Cardiac muscle cell (in vitro differentiated cells and primary cell): Measurements from ENCODE around the gene PPP1R12B. TPM values are rescaled to one million over a fixed set of nuclear protein-coding genes. Genes with fewer than 3 reads are reported as not detected.
"Not testable (repeated sequence)": the region's sequence is repeated elsewhere in the genome, so short reads cannot be mapped to it uniquely, and the experiment has no call there.

Source experiments
- DNase-seq, 2 donors: peaks; one replicate each; pipeline versions ENCODE4 v3.0.0 to v3.0.0-alpha.2; 2010 to 2017; ENCODE audit warnings: low read depth in 1 of 2, low spot score in 1 of 2
- H3K27ac ChIP-seq: fragments of 200-600 bp; sonication (generic); 2 replicates; pipeline ENCODE4 v1.5.1; 2016
- H3K27me3 ChIP-seq: fragments of 200-600 bp; sonication (generic); 2 replicates; pipeline ENCODE4 v1.6.0; 2016; ENCODE audit warnings: control low read depth
- H3K36me3 ChIP-seq: fragments of 200-600 bp; sonication (generic); 2 replicates; pipeline ENCODE4 v1.5.1; 2016; ENCODE audit warnings: control low read depth
- H3K4me1 ChIP-seq: fragments of 200-600 bp; sonication (generic); 2 replicates; pipeline ENCODE4 v1.8.1; 2017; ENCODE audit warnings: low read depth, mild to moderate bottlenecking, mixed run types
- H3K4me3 ChIP-seq: fragments of 200-600 bp; sonication (generic); 2 replicates; pipeline ENCODE4 v1.5.1; 2016; ENCODE audit warnings: mild to moderate bottlenecking
- H3K9me3 ChIP-seq: fragments of 200-600 bp; sonication (generic); 2 replicates; pipeline ENCODE4 v1.5.1; 2017; ENCODE audit warnings: low read depth, mild to moderate bottlenecking, control low read depth
- polyA plus RNA-seq: library from polyadenylated mRNA; unstranded; fragments of >200 nt; fragmentation: Nextera tagmentation; extraction: Ambion mirVana; gene quantifications from 2 replicates; pipeline ENCODE4 v1.2.1, GENCODE V29; 2016
- total RNA-seq: library from RNA; depleted of rRNA; stranded (reverse); fragments of >200 nt; gene quantifications from 2 replicates; pipeline ENCODE4 v1.2.3, GENCODE V29; 2016
- TF ChIP-seq, protein P1 (sequence below): IDR thresholded peaks from 2 replicates; pipeline ENCODE4 v1.5.1; 2012; ENCODE audit warnings: low read depth, mild to moderate bottlenecking, low read length

PPP1R12B gene
- total and polyA plus RNA-seq, 2 experiments from 2014 or later = 109 to 340 TPM

- H3K36me3 ChIP-seq = no peaks in the 10 kb centered on the region
- H3K4me3 ChIP-seq = no peak overlapping the region
- H3K27ac ChIP-seq = no peak overlapping the region
- TF ChIP-seq, protein P1, sequence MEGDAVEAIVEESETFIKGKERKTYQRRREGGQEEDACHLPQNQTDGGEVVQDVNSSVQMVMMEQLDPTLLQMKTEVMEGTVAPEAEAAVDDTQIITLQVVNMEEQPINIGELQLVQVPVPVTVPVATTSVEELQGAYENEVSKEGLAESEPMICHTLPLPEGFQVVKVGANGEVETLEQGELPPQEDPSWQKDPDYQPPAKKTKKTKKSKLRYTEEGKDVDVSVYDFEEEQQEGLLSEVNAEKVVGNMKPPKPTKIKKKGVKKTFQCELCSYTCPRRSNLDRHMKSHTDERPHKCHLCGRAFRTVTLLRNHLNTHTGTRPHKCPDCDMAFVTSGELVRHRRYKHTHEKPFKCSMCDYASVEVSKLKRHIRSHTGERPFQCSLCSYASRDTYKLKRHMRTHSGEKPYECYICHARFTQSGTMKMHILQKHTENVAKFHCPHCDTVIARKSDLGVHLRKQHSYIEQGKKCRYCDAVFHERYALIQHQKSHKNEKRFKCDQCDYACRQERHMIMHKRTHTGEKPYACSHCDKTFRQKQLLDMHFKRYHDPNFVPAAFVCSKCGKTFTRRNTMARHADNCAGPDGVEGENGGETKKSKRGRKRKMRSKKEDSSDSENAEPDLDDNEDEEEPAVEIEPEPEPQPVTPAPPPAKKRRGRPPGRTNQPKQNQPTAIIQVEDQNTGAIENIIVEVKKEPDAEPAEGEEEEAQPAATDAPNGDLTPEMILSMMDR = no peak
- H3K9me3 ChIP-seq = no peaks in the 10 kb centered on the region
- peaks cover 14% of the 10 kb centered on the region for H3K4me1 ChIP-seq
- DNase-seq = peak in 1 of 2 donors; percentile 45
- no peaks in the 10 kb centered on the region for H3K27me3 ChIP-seq
Measured at GRCh38 chr1:202376247-202376646, 27.7 kb downstream of the PPP1R12B start.

GRCh38 chr1:202379884-202380529, 31.5 kb downstream of the PPP1R12B start:
- peak overlapping the region; percentile 24 for H3K27ac ChIP-seq
- H3K4me1 ChIP-seq = peaks cover 14% of the 10 kb centered on the region
- H3K36me3 ChIP-seq, H3K9me3 ChIP-seq, H3K27me3 ChIP-seq, DNase-seq, H3K4me3 ChIP-seq: not testable (repeated sequence)

DNA sequence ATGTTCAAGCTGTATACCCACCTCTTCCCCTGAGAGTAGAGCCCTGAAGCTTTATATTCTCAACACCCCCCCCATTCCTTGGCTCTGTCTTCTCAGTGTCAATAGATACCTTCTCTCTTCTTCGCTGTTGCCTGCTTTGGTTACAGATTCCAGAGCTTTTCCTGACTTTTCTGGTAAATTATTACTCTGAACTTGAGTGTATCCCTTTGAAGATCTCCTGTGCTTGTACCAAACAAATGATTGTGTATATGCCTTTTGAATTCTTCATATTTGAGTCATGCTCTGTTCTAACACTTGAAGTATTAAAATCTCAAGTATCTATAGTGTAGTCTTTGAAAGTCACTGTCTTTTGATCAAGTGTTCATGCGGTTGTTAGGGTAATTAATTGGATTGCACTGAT, 32.0 kb downstream of the PPP1R12B start:
- H3K27ac ChIP-seq, H3K4me3 ChIP-seq: not testable (repeated sequence)

DNA sequence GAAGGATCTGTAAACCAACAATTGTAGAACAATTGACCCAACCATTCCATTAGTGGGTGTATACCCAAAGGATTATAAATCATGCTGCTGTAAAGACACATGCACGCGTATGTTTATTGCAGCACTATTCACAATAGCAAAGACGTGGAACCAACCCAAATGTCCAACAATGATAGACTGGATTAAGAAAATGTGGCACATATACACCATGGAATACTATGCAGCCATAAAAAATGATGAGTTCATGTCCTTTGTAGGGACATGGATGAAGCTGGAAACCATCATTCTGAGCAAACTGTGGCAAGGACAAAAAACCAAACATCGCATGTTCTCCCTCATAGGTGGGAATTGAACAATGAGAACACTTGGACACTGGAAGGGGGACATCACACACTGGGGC, 33.4 kb downstream of the PPP1R12B start:
- not testable (repeated sequence) for H3K9me3 ChIP-seq, H3K36me3 ChIP-seq, H3K4me3 ChIP-seq, H3K27ac ChIP-seq, H3K4me1 ChIP-seq, H3K27me3 ChIP-seq, DNase-seq

More for the DNA sequence above, 32.0 kb downstream of the PPP1R12B start:
- not testable (repeated sequence) for DNase-seq, H3K36me3 ChIP-seq, H3K9me3 ChIP-seq, H3K27me3 ChIP-seq
- peaks cover 14% of the 10 kb centered on the region for H3K4me1 ChIP-seq

DNA sequence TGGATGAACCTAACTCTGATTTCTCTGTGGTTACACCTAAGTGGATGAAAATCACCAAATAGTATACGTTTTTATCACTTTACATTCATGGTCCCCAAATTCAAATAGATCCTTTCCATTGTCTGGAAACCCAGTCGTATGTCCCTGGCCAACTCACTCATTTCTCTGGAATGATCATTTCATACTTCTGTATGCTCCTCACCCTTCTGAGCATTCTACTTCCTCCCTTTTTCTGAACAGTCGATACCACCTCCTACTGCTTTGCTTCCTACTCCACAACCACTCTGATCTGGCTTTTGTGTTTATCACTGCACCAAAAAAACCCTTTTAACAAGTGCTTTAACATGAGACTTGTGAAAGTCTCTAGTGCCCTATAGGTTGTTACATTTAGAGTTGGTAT, 47.3 kb downstream of the PPP1R12B start:
- H3K27ac ChIP-seq, H3K9me3 ChIP-seq, H3K27me3 ChIP-seq, H3K4me3 ChIP-seq, DNase-seq, H3K36me3 ChIP-seq: not testable (repeated sequence)
- H3K4me1 ChIP-seq = peaks cover 25% of the 10 kb centered on the region

DNA sequence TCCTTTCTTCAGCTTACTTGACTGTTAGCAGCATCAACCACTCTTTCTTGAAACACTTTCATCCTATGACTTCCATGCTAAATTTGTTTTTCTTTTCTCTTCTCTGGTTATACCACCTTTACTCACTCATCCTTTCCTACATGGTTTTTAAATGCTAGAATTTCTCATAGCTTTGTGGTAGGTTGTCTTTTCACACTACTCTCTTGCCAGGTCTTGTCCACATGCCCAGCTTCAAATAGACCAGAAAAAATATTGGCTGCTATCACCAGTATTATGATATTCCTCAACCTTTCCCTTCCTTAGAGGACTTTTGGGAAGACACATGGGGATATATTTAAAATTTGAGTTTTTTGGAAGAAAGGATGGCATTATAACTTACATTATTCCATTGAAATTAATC, 48.8 kb downstream of the PPP1R12B start:
- TF ChIP-seq, protein P1 = no peak
- Histone ChIP-seq H3K36me3 (no peaks in the 10 kb centered on the region), H3K27me3 (no peaks in the 10 kb centered on the region), H3K4me3 (no peak overlapping the region), H3K4me1 (peaks cover 33% of the 10 kb centered on the region), H3K9me3 (no peaks in the 10 kb centered on the region), H3K27ac (peak overlapping the region; percentile 63)
- DNase-seq = no peak

DNA sequence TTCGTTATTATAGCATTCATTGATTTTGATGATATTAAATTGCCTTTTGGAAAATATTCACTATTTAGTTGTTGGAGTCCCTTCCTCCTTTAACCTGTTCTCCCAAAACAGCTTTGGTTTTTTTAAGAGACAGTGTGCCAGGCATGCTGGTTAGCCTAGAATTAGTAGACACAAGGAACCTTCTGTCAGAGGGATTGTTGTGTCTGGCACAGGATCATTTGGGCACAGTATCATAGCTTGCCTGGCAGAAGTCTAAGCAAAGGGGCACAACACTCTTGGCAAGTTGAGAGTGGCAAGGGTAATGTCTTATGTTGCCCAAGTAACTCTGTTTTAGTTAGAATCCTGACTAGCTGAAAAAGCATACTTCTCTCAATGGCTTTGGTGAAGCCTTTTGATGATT, 49.9 kb downstream of the PPP1R12B start:
- not testable (repeated sequence) for H3K27ac ChIP-seq, H3K9me3 ChIP-seq, DNase-seq, H3K27me3 ChIP-seq, H3K4me3 ChIP-seq, H3K36me3 ChIP-seq
- peaks cover 38% of the 10 kb centered on the region for H3K4me1 ChIP-seq

DNA sequence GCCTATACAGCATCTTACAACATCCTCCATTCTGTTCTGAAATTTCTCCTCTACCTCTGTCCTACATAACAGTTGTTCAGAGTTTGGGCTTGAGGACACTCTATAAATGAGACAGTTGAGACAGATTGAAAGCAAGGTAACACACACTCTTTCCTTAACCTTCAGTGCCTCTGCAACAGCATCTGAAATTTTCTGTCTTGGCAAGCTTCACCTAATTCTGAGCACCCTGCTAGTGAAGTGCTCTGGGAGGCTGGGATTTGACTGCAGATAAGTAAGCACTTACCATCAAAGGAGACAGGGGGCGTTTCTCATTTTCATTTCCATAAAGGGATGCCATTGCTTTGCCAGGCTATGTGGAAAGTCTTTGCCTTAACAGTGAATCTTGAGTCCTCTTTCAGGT, 53.3 kb downstream of the PPP1R12B start:
- H3K4me3 ChIP-seq, H3K9me3 ChIP-seq, H3K36me3 ChIP-seq, H3K27me3 ChIP-seq: not testable (repeated sequence)
- DNase-seq = peak in 1 of 2 donors; percentile 44
- H3K4me1 ChIP-seq = peaks cover 41% of the 10 kb centered on the region
- H3K27ac ChIP-seq = peak overlapping the region; percentile 69

DNA sequence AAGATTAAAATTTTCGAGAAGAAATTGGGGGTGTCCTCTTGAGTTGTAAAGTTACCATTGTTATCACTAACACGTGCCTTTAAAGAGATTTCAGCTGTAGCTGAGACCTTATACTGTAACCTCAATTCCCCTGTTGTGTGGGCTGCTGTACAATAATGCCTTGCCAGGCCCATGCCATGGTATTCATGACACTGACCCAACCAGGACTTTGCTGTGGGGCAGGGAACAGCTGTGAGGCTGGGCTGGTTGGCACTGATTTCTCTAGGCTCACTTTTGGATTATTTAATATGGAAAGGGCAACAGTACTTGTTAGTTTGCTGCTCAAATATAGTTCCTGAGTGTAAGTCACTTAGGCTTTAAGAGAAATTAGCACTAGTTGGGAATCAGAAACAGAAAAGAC, 54.9 kb downstream of the PPP1R12B start:
- not testable (repeated sequence) for H3K27me3 ChIP-seq, H3K27ac ChIP-seq, H3K4me3 ChIP-seq, DNase-seq, H3K36me3 ChIP-seq, H3K9me3 ChIP-seq
- peaks cover 38% of the 10 kb centered on the region for H3K4me1 ChIP-seq
